ENCODE results near the gene BTBD8.

DNA sequence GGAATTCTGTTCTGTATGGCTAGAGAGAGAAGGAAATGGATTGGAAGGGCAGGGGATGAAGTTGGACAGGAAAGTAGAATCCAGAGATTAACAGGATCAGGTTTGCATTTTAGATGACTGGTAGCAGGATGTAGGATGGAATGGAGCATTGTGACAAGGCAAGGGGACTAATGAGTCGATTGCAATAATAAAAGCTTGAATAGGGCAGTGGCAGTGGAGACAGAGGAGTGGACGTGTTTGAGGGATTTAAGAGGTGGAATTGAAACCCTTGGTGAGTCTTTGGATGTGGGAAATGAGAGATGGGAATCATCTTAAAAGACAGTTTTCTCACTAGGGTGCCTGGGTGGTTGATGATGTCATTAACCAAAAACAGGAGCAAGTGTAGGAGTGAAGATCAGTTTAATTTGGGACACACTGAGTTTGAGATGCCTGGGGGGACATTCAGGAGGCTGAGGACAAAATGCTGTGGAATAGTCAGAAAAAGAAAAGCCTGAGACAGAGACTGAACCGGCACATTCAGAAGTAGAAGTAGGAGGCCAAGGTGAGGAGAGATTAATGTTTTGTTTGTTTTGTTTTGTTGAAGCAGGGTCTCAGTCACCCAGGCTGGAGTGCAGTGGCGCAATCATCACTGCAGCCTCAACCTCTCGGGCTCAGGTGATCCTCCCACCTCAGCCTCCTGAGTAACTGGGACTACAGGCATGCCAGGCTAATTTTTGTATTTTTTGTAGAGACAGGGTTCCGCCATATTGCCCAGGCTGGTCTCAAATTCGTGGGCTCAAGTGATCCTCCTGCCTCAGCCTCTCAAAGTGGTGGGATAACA, 108.5 kb downstream of the BTBD8 start:
- TF ChIP-seq, protein P1, sequence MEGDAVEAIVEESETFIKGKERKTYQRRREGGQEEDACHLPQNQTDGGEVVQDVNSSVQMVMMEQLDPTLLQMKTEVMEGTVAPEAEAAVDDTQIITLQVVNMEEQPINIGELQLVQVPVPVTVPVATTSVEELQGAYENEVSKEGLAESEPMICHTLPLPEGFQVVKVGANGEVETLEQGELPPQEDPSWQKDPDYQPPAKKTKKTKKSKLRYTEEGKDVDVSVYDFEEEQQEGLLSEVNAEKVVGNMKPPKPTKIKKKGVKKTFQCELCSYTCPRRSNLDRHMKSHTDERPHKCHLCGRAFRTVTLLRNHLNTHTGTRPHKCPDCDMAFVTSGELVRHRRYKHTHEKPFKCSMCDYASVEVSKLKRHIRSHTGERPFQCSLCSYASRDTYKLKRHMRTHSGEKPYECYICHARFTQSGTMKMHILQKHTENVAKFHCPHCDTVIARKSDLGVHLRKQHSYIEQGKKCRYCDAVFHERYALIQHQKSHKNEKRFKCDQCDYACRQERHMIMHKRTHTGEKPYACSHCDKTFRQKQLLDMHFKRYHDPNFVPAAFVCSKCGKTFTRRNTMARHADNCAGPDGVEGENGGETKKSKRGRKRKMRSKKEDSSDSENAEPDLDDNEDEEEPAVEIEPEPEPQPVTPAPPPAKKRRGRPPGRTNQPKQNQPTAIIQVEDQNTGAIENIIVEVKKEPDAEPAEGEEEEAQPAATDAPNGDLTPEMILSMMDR (IDR thresholded peaks at IDR 0.05; ENCODE audit: insufficient read depth, low read length, poor library complexity, severe bottlenecking) = no peak
- no peak for TF ChIP-seq EZH2phosphoT487 (conservative IDR thresholded peaks at IDR 0.05; ENCODE audit: low read length)

All from SU-DHL-6 (cell line).